IPS DF 6.9 (cell line): ENCODE data around the gene TAF5L.

ENCODE experiments used
- DNase-seq: peaks from one replicate; pipeline ENCODE4 v3.0.0-alpha.2; 2013; ENCODE audit warnings: low read depth, low spot score
- H3K27ac ChIP-seq: one replicate; pipeline ENCODE4 v1.5.1; 2013; ENCODE audit warnings: low read length, control low read depth
- H3K27me3 ChIP-seq: 2 replicates; pipeline ENCODE4 v1.6.1; 2013; ENCODE audit warnings: mild to moderate bottlenecking, low read length; ENCODE audit not compliant: control insufficient read depth, insufficient read depth
- H3K36me3 ChIP-seq: 2 replicates; pipeline ENCODE4 v1.6.1; 2013; ENCODE audit warnings: low read length; ENCODE audit not compliant: control insufficient read depth, insufficient read depth
- H3K4me1 ChIP-seq: 2 replicates; pipeline ENCODE4 v1.6.1; 2013; ENCODE audit warnings: low read length; ENCODE audit not compliant: control insufficient read depth, insufficient read depth
- H3K4me3 ChIP-seq: 2 replicates; pipeline ENCODE4 v1.5.1; 2013; ENCODE audit warnings: mild to moderate bottlenecking, low read length
- H3K9me3 ChIP-seq: 2 replicates; pipeline ENCODE4 v1.6.1; 2013; ENCODE audit warnings: low read length, inconsistent platforms; ENCODE audit not compliant: control insufficient read depth, insufficient read depth
- WGBS: extraction: QIAGEN DNeasy Blood & Tissue Kit; methylation state at CpG from one replicate; pipeline ENCODE4 v1.1.7; 2013; ENCODE audit warnings: mixed read lengths, missing lambda C conversion rate; ENCODE audit not compliant: insufficient read length, insufficient coverage; 5-methylcytosine and 5-hydroxymethylcytosine counted together

TAF5L gene

DNA sequence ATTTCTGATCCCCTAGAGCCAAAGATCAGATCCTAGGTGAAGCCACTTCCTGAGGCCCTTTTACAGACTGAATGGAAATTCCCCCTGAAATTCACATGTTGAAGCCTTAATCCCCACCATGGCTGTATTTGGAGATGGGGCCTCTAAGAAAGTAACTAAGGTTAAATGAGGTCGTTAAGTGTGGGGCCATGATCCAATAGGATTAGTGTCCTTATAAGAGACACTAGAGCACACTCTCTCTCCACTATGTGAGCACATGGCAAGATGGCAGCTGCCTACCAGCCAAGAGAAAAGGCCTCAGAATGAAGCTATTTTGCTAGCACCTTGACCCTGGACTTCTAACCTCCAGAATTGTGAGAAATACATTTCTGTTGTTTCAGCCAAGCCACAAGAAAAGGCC is 81.3 kb downstream of the TAF5L start:
- no CpG with 5 or more reads among the region's 1 CpG for WGBS
- DNase-seq: no peak
- Histone ChIP-seq H3K27me3 (no peaks in the 10 kb centered on the region), H3K36me3 (no peaks in the 10 kb centered on the region), H3K4me3 (no peak overlapping the region), H3K4me1 (no peaks in the 10 kb centered on the region), H3K27ac (no peak overlapping the region), H3K9me3 (no peaks in the 10 kb centered on the region)
